Endothelial cell of umbilical vein (primary cell): Measurements from ENCODE around the gene SIRPG. TPM values are rescaled to one million over a fixed set of nuclear protein-coding genes. Genes with fewer than 3 reads are reported as not detected.

Source experiments
- BruUV-seq: library from RNA; stranded (reverse); fragments of 400-500 nt; replicated peaks from 2 replicates; lab custom pipeline; 2021; lab: Mats Ljungman, UMichigan
- CTCF ChIA-PET: fragments of 300-600, 350-600 bp; sonication (Branson Sonifier 250); formaldehyde crosslinking; loops from one replicate; lab custom pipeline; 2021; ENCODE audit warnings: antibody characterized with exemption, inconsistent platforms; lab: Charles Lee
- POLR2A ChIA-PET: fragments of 300-600, 350-600 bp; sonication (Branson Sonifier 250); formaldehyde crosslinking; loops from one replicate; lab custom pipeline; 2021; ENCODE audit warnings: antibody characterized with exemption, inconsistent platforms; lab: Charles Lee
- DNase-seq: peaks from one replicate; pipeline ENCODE4 v3.0.0-alpha.2; 2011; ENCODE audit warnings: low read depth, low spot score
- FAIRE-seq: peaks from 2 replicates; lab custom pipeline; 2011; peaks lifted over from hg19 to GRCh38; lab: Jason Lieb, UNC
- H2AFZ ChIP-seq: 2 replicates; pipeline ENCODE4 v1.6.0; 2012; ENCODE audit warnings: low read depth, low read length, control low read depth, inconsistent platforms
- H3K27ac ChIP-seq: 2 replicates; pipeline ENCODE4 v1.5.1; 2011; ENCODE audit warnings: low read depth, mild to moderate bottlenecking, control low read depth, low read length, moderate library complexity; ENCODE audit not compliant: insufficient read depth
- H3K27me3 ChIP-seq, 2 experiments: 2 replicates each; pipeline versions ENCODE4 v1.6.0 to v1.6.1; 2011; ENCODE audit warnings: low read length in 2 of 2, mixed read lengths in 1 of 2; ENCODE audit not compliant: control insufficient read depth in 2 of 2, insufficient read depth in 2 of 2
- H3K36me3 ChIP-seq, 2 experiments: 2 replicates in 1 of 2; 3 replicates in 1 of 2; pipeline ENCODE4 v1.5.1; 2011; ENCODE audit warnings: low read length in 2 of 2, mild to moderate bottlenecking in 1 of 2, moderate library complexity in 1 of 2; ENCODE audit not compliant: control insufficient read depth in 2 of 2, insufficient read depth in 2 of 2; ENCODE audit errors: extremely low read depth in 1 of 2
- H3K4me1 ChIP-seq: 3 replicates; pipeline ENCODE4 v1.5.1; 2011; ENCODE audit warnings: mild to moderate bottlenecking, low read length; ENCODE audit not compliant: control insufficient read depth, insufficient read depth; ENCODE audit errors: extremely low read depth
- H3K4me2 ChIP-seq: 2 replicates; pipeline ENCODE4 v1.6.1; 2011; ENCODE audit warnings: low read length, control low read depth, mixed read lengths; ENCODE audit not compliant: insufficient read depth
- H3K4me3 ChIP-seq, 3 experiments: fragments of 200-600 bp in 1 of 3; sonication (generic), shearing (Covaris generic) in 1 of 3; replicated peaks in 1 of 3; 2 replicates each; pipeline ENCODE4 v1.5.1; 2011 to 2016; ENCODE audit warnings: control low read depth in 3 of 3, low read length in 3 of 3, mild to moderate bottlenecking in 2 of 3, inconsistent platforms in 1 of 3, low read depth in 1 of 3, moderate library complexity in 1 of 3; ENCODE audit not compliant: insufficient read depth in 1 of 3
- H3K79me2 ChIP-seq: 2 replicates; pipeline ENCODE4 v1.6.0; 2012; ENCODE audit warnings: low read length, inconsistent platforms; ENCODE audit not compliant: control insufficient read depth, insufficient read depth
- H3K9ac ChIP-seq: replicated peaks from 2 replicates; pipeline ENCODE3; 2011; ENCODE audit warnings: low read length, control low read depth; ENCODE audit not compliant: insufficient read depth; ENCODE audit errors: extremely low read depth
- H3K9me1 ChIP-seq: replicated peaks from 3 replicates; pipeline ENCODE4 v1.6.0; 2011; ENCODE audit warnings: mild to moderate bottlenecking, low read length; ENCODE audit not compliant: control insufficient read depth, insufficient read depth; ENCODE audit errors: extremely low read depth
- H3K9me3 ChIP-seq: replicated peaks from 2 replicates; pipeline ENCODE4 v1.5.1; 2012; ENCODE audit warnings: low read length, inconsistent platforms; ENCODE audit not compliant: control insufficient read depth, insufficient read depth
- H4K20me1 ChIP-seq: replicated peaks from 2 replicates; pipeline ENCODE3; 2011; ENCODE audit warnings: mild to moderate bottlenecking, low read length; ENCODE audit not compliant: control insufficient read depth, insufficient read depth; ENCODE audit errors: extremely low read depth
- CTCF ChIP-seq, 2 donors: IDR thresholded peaks; 1 replicate in 1 of 2; 2 replicates in 1 of 2; pipeline ENCODE4 v1.5.1; 2011; ENCODE audit warnings: low read length in 2 of 2, mild to moderate bottlenecking in 2 of 2, moderate library complexity in 2 of 2, control low read depth in 1 of 2, inconsistent platforms in 1 of 2, low read depth in 1 of 2; ENCODE audit not compliant: insufficient read depth in 1 of 2; ENCODE audit errors: extremely low read depth in 1 of 2
- EZH2 ChIP-seq: IDR thresholded peaks from 2 replicates; pipeline ENCODE4 v1.6.1; 2012; ENCODE audit warnings: borderline replicate concordance, low read depth, mild to moderate bottlenecking, moderate library complexity, low read length, inconsistent platforms; ENCODE audit not compliant: severe bottlenecking
- FOS ChIP-seq: IDR thresholded peaks from 2 replicates; pipeline ENCODE4 v1.6.1; 2011; ENCODE audit warnings: mild to moderate bottlenecking, low read length, moderate library complexity, borderline replicate concordance; ENCODE audit not compliant: insufficient read depth
- GATA2 ChIP-seq: IDR thresholded peaks from 2 replicates; pipeline ENCODE4 v1.7.0; 2011; ENCODE audit warnings: low read depth, mild to moderate bottlenecking, moderate library complexity, mixed read lengths, low read length; ENCODE audit not compliant: insufficient read length, insufficient read depth
- JUN ChIP-seq: IDR thresholded peaks from 2 replicates; pipeline ENCODE4 v1.6.1; 2011; ENCODE audit warnings: borderline replicate concordance, low read depth; ENCODE audit not compliant: insufficient read length, insufficient read depth
- MAX ChIP-seq: IDR thresholded peaks from 2 replicates; pipeline ENCODE4 v1.6.1; 2011; ENCODE audit not compliant: insufficient read depth, insufficient read length
- MYC ChIP-seq: IDR thresholded peaks from one replicate; pipeline ENCODE4 v1.6.1; 2011; ENCODE audit warnings: mild to moderate bottlenecking, low read depth, low read length
- POLR2A ChIP-seq: IDR thresholded peaks from 2 replicates; pipeline ENCODE4 v1.6.1; 2012; ENCODE audit warnings: low read depth, mild to moderate bottlenecking, control low read depth, low read length
- POLR2AphosphoS5 ChIP-seq: IDR thresholded peaks from 2 replicates; pipeline ENCODE4 v1.6.1; 2012; ENCODE audit warnings: low read depth, mild to moderate bottlenecking, control low read depth, low read length, moderate library complexity; ENCODE audit not compliant: insufficient read depth
- dilution Hi-C: fragments of 300-500 bp; cut with MboI; formaldehyde crosslinking; loops from one replicate; pipeline ENCODE4 v1.15.0; 2019; ENCODE audit warnings: low sequenced_read_pairs; ENCODE audit not compliant: extremely low pct_ligation_motif_present
- intact Hi-C: fragments of 100-400 bp; cut with micrococcal nuclease; formaldehyde crosslinking; loops from one replicate; pipeline ENCODE4 v1.10.0; 2022
- polyA plus RNA-seq, 4 experiments: library from polyadenylated mRNA; depleted of rRNA in 3 of 4; stranded (reverse) in 3 of 4; unstranded in 1 of 4; fragments of >200 nt; gene quantifications; 2 replicates each; pipeline versions ENCODE4 v1.2.1 to v1.2.3, GENCODE V29; 2011 to 2012; ENCODE audit warnings: missing spikeins in 1 of 4
- total RNA-seq: library from RNA; stranded (reverse); gene quantifications from 2 replicates; pipeline ENCODE4 v1.2.3, GENCODE V29; 2021

SIRPG gene
- total and polyA plus RNA-seq, 2 donors (not counting 3 experiments of a cell fraction or from before 2014, with no cell fraction given), result not detected

- no peak overlapping the region for H3K4me3 ChIP-seq
- H3K27me3 ChIP-seq, result no peaks in the 10 kb centered on the region
- no peak for FAIRE-seq
- no peak overlapping the region for H2AFZ ChIP-seq
- TF ChIP-seq FOS (no peak), JUN (no peak), CTCF (IDR thresholded peaks at IDR 0.05; ENCODE audit: extremely low read depth in 1 of 2, insufficient read depth in 1 of 2, low read depth in 1 of 2, low read length in 2 of 2) (no peak), EZH2 (no peak), GATA2 (no peak), POLR2AphosphoS5 (no peak), MYC (no peak), POLR2A (no peak), MAX (no peak)
- dilution Hi-C loops (no loop called here), intact Hi-C loops (no loop called here)
- H3K4me1 ChIP-seq, result no peaks in the 10 kb centered on the region
- H4K20me1 ChIP-seq, result no peaks in the 10 kb centered on the region
- no peaks in the 10 kb centered on the region for H3K36me3 ChIP-seq
- H3K9ac ChIP-seq, result no peak overlapping the region
- ChIA-PET CTCF (no interaction called here), POLR2A (no interaction called here)
- H3K79me2 ChIP-seq, result no peaks in the 10 kb centered on the region
- H3K4me2 ChIP-seq, result no peak overlapping the region
- DNase-seq, result no peak
- no peaks in the 10 kb centered on the region for H3K9me1 ChIP-seq
- H3K27ac ChIP-seq, result no peak overlapping the region
- no peaks in the 10 kb centered on the region for H3K9me3 ChIP-seq
- BruUV-seq, result no TSS peak
Observed at GRCh38 chr20:1595333-1595732, 62.2 kb downstream of the SIRPG start.
